NCI-H2171 (cell line): Measurements from ENCODE around the gene ACE2.

ENCODE experiments used
- DNase-seq: peaks from one replicate; lab custom pipeline; 2025; lab: John Stamatoyannopoulos, UW

The ACE2 gene

DNA sequence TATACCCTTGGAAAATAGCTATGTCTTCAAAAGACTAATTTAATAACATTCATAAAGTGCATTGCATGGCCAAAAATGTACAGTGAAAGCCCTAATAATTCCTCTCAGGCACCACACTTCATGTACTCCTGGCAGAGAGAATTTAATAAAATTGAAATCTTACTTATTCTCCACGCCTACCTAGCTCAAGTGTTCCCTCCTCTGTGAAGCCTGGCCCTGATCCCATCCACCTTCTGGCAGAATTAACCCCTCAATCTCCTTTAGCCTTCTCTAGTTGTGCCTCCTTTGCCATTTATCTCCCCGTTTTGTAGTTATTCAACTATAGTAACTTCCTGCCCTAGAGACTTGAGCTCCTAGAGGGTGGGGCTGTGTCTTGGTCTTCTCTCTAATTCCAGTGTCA lies 26.7 kb downstream of the ACE2 start:
- no peak for DNase-seq

DNA sequence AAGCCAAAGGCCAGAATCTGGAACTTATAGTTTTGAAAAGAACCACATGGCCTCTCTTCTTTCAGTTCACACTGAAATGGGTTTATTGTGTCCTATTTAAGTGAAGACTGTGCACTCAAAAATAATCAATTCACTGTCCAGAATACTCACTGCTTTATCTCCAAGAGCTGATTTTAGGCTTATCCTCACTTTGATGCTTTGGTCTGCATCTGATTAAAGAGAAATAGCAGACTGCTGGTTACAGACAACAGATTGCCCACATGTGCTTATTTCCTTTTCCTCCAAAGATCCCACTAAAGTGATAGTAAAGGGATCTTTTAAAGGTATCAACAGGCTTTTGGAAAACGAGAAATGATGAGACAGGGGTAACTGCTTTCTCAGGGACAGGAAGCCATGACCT lies 30.6 kb downstream of the ACE2 start:
- no peak for DNase-seq

DNA sequence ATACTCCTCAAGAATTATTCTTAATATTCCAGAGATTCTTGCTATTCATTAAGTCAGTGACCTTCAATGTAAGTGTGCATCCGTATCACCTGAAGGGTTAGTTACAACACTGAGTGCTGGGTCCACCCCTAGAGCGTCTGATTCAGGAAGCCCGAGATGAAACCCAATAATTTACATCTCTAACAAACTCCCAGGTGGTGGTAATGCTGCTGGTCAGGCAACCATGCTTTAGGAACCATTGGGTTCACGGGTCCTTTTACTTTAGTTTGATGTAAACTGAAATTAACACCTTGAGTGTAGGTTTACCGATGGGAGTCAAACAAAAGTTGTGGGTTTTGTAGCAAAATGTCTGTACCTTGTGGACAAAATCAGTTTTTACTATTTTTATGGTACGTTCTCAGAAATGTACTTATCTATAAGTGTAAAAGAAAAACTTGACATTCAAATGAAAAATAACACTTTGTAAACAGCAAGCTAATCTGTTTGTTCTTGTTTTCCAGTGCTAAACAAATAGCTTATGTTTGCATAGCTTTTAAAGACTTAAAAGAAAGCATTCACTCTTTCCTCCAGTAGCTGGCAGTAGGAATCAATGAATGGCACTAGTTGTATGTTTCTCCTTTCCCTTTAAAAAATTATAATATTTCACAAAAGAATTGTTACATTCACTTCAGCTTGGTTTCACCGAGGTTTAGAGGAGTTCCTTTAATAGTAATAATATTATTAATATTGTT lies 32.7 kb downstream of the ACE2 start:
- no peak for DNase-seq

DNA sequence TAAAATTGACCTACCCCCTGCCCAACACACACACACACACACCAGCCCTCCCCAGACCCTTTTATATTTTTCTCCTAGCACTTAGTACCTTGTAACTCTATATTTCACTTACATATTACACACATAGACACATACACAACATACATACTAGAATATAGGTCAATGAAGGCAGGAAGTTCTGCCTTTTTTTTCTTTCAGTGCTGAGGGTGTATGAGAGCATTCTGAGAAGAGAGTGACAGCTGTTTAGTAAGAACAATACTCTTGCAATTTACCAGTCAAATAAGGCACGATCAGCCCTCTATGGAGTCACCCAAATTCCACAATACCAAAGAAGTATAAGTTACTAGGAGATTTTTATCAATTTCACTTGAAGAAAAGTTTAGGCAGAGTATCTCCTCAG lies 33.5 kb downstream of the ACE2 start:
- DNase-seq = no peak

DNA sequence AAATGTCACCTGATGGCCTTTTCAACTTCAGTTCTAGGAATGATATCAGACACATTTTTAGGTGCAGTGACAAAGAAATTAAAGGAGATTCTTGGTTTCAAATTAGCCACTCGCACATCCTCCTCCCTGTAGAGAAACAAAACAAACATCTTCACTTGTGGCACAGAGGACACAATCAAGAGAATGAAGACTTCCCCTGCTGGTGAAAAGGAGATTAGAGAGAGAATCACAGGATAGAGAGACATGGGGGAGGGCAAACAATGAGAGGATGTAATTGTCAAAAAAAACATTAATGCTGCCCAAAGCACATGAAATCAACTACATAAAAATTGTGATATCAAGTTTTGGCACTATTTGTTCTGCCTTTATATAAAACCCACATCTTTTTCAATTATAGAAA lies 34.5 kb downstream of the ACE2 start:
- DNase-seq = no peak

- DNase-seq = peak; percentile 2
Observed at GRCh38 chrX:15564981-15565579, 35.7 kb downstream of the ACE2 start.

DNA sequence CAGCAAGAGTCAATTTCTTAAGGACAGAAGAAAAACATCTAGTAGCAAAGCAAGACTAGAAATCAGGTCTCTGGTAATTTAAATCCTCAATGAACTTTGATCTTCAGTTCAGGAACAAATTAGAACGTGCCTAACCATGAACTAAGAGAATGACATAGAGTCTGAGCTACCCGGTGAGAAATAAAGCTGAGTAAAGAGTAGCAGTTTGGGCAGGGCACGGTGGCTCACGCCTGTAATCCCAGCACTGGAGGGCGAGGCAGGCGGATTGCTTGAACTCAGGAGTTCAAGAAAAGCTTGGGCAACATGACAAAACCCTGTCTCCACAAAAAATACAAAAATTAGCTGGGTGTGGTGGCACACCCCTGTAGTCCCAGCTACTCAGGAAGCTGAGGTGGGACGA lies 37.7 kb downstream of the ACE2 start:
- no peak for DNase-seq

GRCh38 chrX:15560924-15561323 lies 39.8 kb downstream of the ACE2 start:
- no peak for DNase-seq

DNA sequence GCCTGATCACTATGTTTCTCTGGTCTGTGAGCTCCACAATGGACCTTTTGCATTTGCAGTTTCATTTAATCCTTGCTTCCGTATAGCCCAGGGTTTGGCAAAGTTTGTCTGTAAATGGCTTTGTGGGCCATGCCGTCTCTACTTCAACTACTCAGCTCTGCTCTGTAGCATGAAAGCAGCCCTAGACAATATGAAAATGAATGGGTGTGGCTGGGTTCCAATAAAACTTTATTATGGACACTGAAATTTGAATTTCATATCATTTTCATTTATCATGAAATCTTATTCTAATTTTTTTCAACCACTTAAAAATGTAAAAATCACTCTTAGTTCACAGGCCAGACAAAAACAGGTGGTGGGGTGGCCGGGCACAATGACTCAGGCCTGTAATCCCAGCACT lies 41.5 kb downstream of the ACE2 start:
- DNase-seq = no peak

DNA sequence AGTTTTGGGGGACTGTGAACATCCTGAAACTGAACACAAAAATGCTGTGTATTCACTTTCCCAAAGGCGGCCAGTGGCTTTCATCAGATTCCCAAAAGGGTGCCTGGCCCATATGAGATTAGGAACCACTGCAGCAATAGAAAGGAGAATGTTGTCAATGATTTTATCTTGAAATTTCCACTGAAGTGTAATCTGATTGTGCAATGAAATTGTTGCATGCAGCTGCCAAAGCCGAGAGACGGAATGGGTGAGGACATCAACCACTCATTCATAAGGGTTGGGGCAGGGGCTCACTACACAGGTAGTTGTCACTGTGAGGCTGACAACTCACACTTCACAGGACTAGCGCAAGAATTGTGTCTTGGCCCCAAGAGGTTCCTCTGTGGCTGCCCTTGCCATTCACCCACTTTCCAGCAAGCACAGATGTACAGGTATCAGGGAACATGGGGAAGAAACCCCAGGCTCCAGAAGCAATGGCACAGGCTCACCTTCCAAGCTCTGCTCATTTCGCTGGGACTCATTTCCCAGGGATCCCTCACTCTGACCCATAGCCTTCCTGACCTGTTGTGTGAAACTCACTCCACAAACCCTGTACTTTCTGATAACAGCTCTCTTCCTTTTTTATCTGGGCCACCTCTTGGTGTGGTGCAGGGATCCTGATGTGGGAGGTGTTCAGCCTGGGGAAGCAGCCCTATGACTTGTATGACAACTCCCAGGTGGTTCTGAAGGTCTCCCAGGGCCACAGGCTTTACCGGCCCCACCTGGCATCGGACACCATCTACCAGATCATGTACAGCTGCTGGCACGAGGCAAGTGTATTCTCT lies 51.4 kb downstream of the ACE2 start:
- no peak for DNase-seq

DNA sequence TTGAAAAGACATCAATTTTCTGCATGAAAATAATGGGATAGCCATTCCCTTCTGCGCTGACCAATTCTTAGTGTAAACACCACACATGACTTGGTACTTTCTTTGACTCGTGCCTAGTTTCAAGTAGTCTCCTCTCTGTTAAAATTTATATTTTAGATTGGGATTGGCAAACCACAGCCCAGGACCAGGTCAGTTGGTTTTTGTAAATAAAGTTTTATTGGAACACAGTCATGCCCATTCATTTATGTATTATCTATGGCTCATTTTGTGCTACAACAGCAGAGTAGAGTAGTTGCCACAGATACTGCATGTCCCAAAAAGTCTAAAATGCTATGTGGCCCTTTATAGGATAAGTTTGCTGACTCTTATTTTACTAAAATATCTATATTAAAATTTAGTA lies 53.4 kb downstream of the ACE2 start:
- no peak for DNase-seq

DNA sequence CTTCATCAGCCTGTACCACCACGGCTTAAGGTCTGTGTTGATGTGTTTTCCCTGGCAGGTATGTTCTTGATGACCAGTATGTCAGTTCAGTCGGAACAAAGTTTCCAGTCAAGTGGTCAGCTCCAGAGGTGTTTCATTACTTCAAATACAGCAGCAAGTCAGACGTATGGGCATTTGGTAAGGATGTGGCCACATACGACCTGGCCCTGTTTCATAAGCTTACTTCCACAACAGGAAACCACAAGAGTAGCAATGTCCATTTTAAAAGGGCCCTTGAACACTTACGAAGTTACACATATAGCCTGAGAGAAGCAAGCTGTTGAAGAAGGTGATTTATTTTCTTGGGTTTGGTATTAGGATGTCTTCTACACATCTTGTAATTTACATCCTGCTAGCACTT lies 54.0 kb downstream of the ACE2 start:
- DNase-seq = no peak

- DNase-seq = no peak
Observed at GRCh38 chrX:15530318-15530717, 70.4 kb downstream of the ACE2 start.

GRCh38 chrX:15529165-15529564 lies 71.6 kb downstream of the ACE2 start:
- no peak for DNase-seq

GRCh38 chrX:15525664-15526416 lies 74.9 kb downstream of the ACE2 start:
- peak; percentile 51 for DNase-seq

GRCh38 chrX:15524417-15524816 lies 76.3 kb downstream of the ACE2 start:
- no peak for DNase-seq

DNA sequence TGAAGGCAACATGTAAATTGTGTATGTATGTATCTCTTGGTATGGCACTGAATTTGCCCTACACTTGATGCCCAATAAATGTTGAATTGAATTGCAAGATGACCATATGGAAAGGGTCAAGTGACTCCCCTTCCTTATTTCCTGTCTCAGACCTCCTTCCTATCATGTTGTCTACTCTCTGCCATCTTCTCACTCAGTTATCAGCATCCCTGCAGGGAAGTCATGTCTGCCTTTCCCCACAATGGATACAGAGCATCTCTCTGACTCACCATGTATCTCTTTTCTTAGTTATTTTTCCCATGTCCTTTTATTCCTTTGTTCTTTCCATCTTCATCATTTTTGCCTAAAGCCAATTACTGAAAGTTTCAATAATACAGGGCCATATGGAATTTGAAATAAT lies 77.7 kb downstream of the ACE2 start:
- no peak for DNase-seq

- no peak for DNase-seq
Observed at GRCh38 chrX:15522464-15522863, 78.3 kb downstream of the ACE2 start.

- DNase-seq = no peak
Observed at GRCh38 chrX:15515931-15516330, 84.8 kb downstream of the ACE2 start.

GRCh38 chrX:15514279-15514678 lies 86.5 kb downstream of the ACE2 start:
- DNase-seq = no peak

DNA sequence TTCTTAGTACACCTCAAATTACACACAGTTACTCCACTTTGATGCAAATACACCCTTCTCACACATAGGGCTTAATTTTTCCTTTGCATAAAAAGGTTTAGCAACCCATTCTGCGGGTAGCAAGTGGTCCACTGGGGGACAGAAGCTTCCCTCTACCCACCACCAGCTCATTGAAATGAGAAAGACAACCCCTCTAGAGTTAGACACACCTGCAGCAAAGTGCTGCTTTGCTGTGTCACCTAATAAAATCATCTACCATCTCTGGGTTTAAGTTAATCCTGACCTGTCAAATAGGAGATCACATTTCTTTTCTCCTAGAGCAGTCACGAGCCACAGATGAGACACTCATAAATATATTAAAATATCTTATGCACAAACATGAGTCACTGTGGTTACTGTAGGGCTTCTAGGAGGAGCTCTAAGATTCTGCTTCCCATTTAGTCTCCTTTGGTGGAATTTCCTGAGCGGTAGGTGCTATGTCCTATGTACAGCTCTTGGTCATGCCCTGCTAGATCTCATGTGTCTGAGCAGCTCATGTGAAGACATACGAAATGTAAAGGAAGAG lies 88.3 kb downstream of the ACE2 start:
- no peak for DNase-seq

DNA sequence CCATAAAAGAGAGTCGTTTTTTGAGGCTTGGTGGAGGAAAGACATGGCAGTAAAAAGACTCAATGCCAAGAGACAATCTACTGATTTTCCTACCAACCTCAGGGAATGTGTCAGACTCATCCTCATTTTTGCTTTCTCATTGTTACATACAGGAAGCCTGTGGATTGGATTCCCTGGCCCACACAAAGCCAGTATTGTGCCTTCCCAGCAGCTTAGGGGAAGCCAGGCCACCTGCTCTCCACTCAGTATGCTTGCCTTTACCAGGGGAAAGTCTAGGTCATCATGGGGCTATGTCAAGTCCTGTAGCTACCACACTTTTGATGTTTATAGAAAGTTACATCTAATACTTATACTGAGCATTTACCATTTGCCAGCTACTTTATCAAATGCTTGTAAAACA lies 89.2 kb downstream of the ACE2 start:
- no peak for DNase-seq
